K562 (cell line): Measurements from ENCODE around the gene SIRT4. TPM values are rescaled to one million over a fixed set of nuclear protein-coding genes. Genes with fewer than 3 reads are reported as not detected.

Source experiments
- BRD4 ChIP-seq: fragments of 200-600 bp; sonication (generic); IDR thresholded peaks from 2 replicates; pipeline ENCODE4 v1.6.1; 2017; ENCODE audit warnings: inconsistent platforms
- LEF1 ChIP-seq: fragments of 450-650 bp; IDR thresholded peaks from 2 replicates; pipeline ENCODE4 v1.6.1; 2016; ENCODE audit warnings: mild to moderate bottlenecking
- POU5F1 ChIP-seq: fragments of 150-350 bp; IDR thresholded peaks from 2 replicates; pipeline ENCODE4 v1.6.1; 2014; ENCODE audit warnings: borderline replicate concordance, low read length, low read depth, mild to moderate bottlenecking; ENCODE audit not compliant: partially characterized antibody
- RBBP5 ChIP-seq: fragments of 200-600 bp; sonication (generic); IDR thresholded peaks from 2 replicates; pipeline ENCODE4 v1.6.1; 2012; ENCODE audit warnings: borderline replicate concordance, mild to moderate bottlenecking, low read length, control low read depth, inconsistent platforms; ENCODE audit not compliant: insufficient read depth, poor library complexity, severe bottlenecking
- RBM14 ChIP-seq: fragments of 200-400 bp; formaldehyde crosslinking; IDR thresholded peaks from 2 replicates; pipeline ENCODE4 v1.6.1; 2018; ENCODE audit warnings: low read depth, mild to moderate bottlenecking, low read length, moderate library complexity, borderline replicate concordance; ENCODE audit not compliant: insufficient read depth
- ZNF41 ChIP-seq: fragments of 250-450 bp; sonication (Bioruptor Pico); conservative IDR thresholded peaks from 2 replicates; pipeline ENCODE4 v1.4.0; 2020; ENCODE audit warnings: mild to moderate bottlenecking
- ZNF75A ChIP-seq: fragments of 450-650 bp; formaldehyde crosslinking; IDR thresholded peaks from 2 replicates; pipeline ENCODE4 v1.4.0; 2020; ENCODE audit warnings: mild to moderate bottlenecking
- ZNF764 ChIP-seq: fragments of 250-450 bp; sonication (Bioruptor Pico); IDR thresholded peaks from 2 replicates; pipeline ENCODE4 v1.4.0; 2020; ENCODE audit warnings: low read depth, mild to moderate bottlenecking, moderate library complexity
- ZSCAN29 ChIP-seq: fragments of 450-650 bp; IDR thresholded peaks from 2 replicates; pipeline ENCODE4 v1.6.1; 2017
- polyA plus RNA-seq, 8 experiments: library from polyadenylated mRNA; depleted of rRNA in 4 of 8; stranded (reverse) in 5 of 8; unstranded in 3 of 8; fragments of >200 nt; fragmentation: Nextera tagmentation in 2 of 8; fragmentation: Illumina TruSeq in 1 of 8; extraction: Ambion mirVana in 2 of 8; extraction: Trizol in 1 of 8; gene quantifications; 2 replicates each; pipeline versions ENCODE4 v1.2.1 to v1.2.3, GENCODE V29; 2011 to 2014; ENCODE audit warnings: inconsistent platforms in 1 of 8, missing spikeins in 1 of 8
- total RNA-seq, 7 experiments: library from RNA; depleted of rRNA in 6 of 7; stranded (reverse); fragments of >200 nt in 6 of 7; fragmentation: Illumina TruSeq in 2 of 7; extraction: Trizol in 2 of 7; gene quantifications; 2 replicates each; pipeline versions ENCODE4 v1.2.1 to v1.2.3, GENCODE V29; 2011 to 2021; ENCODE audit warnings: low replicate concordance in 1 of 7
- TF ChIP-seq, protein P1 (sequence below): fragments of 450-650 bp; formaldehyde crosslinking; IDR thresholded peaks from 2 replicates; pipeline ENCODE4 v1.4.0; 2022; ENCODE audit warnings: missing genetic modification characterization
- TF ChIP-seq, protein P2 (sequence below): IDR thresholded peaks from 3 replicates; pipeline ENCODE4 v1.6.1; 2011; ENCODE audit warnings: borderline replicate concordance, mild to moderate bottlenecking; ENCODE audit not compliant: insufficient read length, insufficient read depth
- TF ChIP-seq, protein P3 (sequence below): fragments of 250-450 bp; sonication (Bioruptor Pico); IDR thresholded peaks from 2 replicates; pipeline ENCODE4 v1.4.0; 2020; ENCODE audit warnings: mild to moderate bottlenecking, moderate library complexity
- TF ChIP-seq, protein P4 (sequence below): fragments of 250-450 bp; sonication (Bioruptor Pico); IDR thresholded peaks from 2 replicates; pipeline ENCODE4 v1.8.0; 2022; ENCODE audit warnings: moderate library complexity, mild to moderate bottlenecking, inconsistent platforms
- TF ChIP-seq, protein P5 (sequence below): IDR thresholded peaks from 2 replicates; pipeline ENCODE4 v1.6.1; 2011; ENCODE audit not compliant: insufficient read length; ENCODE audit errors: extremely low read depth

The SIRT4 gene
- total and polyA plus RNA-seq, 9 of the 15 experiments (the other 6 are each of a cell fraction or from before 2014, with no cell fraction given): 0.86 to 5.2 (median 2.4) TPM

DNA sequence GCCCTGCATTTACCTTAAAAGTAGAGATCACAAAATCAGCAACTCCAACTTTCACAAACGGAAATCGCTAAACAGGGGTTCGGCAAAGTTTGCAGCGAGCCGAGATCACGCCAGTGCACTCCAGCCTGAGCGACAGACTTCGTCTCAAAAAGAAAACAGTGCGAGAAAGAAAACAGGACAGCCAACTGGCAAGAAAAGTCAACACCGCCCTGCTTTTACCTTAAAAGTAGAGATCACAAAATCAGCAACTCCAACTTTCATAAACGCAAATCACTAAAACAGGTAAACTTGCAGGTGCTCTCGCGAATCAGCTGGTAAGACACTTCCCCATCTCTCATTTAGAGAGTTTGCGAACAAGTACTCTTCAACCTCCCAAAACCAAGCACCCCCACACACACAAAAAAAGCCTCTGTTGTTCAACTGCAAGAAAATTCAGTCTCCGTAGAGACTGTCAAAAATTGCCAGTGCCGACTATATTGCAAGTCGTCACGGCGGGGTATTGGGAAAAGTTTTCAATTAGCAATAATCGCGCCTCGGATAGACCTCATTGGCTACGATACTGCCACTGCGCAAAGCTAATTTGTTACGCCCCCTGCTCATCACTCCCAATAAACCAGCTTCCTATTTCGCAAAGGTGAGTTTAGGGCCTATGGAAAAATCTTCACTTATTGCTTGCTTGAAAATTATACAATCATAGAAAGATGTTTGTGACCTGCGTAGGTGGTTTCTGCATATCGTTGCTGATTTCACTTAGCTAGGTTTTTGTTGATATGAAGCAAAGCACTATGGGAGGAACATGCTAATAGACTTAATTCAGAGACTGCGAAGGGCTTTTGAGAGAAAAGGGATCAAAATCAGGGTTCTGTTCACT lies 9.2 kb upstream of the SIRT4 start, which contains the start of gene RNU4-1 (continued):
- TF ChIP-seq, protein P1, sequence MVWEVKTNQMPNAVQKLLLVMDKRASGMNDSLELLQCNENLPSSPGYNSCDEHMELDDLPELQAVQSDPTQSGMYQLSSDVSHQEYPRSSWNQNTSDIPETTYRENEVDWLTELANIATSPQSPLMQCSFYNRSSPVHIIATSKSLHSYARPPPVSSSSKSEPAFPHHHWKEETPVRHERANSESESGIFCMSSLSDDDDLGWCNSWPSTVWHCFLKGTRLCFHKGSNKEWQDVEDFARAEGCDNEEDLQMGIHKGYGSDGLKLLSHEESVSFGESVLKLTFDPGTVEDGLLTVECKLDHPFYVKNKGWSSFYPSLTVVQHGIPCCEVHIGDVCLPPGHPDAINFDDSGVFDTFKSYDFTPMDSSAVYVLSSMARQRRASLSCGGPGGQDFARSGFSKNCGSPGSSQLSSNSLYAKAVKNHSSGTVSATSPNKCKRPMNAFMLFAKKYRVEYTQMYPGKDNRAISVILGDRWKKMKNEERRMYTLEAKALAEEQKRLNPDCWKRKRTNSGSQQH: peak; percentile 97
- no peak for TF ChIP-seq RBBP5
- TF ChIP-seq, protein P2, sequence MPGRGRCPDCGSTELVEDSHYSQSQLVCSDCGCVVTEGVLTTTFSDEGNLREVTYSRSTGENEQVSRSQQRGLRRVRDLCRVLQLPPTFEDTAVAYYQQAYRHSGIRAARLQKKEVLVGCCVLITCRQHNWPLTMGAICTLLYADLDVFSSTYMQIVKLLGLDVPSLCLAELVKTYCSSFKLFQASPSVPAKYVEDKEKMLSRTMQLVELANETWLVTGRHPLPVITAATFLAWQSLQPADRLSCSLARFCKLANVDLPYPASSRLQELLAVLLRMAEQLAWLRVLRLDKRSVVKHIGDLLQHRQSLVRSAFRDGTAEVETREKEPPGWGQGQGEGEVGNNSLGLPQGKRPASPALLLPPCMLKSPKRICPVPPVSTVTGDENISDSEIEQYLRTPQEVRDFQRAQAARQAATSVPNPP: no peak
- no peak for TF ChIP-seq ZNF75A (CRISPR knock-in tag)
- no peak for TF ChIP-seq RBM14
- no peak for TF ChIP-seq ZSCAN29
- TF ChIP-seq, protein P3, sequence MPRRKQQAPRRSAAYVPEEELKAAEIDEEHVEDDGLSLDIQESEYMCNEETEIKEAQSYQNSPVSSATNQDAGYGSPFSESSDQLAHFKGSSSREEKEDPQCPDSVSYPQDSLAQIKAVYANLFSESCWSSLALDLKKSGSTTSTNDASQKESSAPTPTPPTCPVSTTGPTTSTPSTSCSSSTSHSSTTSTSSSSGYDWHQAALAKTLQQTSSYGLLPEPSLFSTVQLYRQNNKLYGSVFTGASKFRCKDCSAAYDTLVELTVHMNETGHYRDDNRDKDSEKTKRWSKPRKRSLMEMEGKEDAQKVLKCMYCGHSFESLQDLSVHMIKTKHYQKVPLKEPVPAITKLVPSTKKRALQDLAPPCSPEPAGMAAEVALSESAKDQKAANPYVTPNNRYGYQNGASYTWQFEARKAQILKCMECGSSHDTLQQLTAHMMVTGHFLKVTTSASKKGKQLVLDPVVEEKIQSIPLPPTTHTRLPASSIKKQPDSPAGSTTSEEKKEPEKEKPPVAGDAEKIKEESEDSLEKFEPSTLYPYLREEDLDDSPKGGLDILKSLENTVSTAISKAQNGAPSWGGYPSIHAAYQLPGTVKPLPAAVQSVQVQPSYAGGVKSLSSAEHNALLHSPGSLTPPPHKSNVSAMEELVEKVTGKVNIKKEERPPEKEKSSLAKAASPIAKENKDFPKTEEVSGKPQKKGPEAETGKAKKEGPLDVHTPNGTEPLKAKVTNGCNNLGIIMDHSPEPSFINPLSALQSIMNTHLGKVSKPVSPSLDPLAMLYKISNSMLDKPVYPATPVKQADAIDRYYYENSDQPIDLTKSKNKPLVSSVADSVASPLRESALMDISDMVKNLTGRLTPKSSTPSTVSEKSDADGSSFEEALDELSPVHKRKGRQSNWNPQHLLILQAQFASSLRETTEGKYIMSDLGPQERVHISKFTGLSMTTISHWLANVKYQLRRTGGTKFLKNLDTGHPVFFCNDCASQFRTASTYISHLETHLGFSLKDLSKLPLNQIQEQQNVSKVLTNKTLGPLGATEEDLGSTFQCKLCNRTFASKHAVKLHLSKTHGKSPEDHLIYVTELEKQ: no peak
- TF ChIP-seq ZNF41: no peak
- TF ChIP-seq BRD4: 0 out of 2 replicates have a peak, but pooled peaks have one; percentile 7
- TF ChIP-seq, protein P4, sequence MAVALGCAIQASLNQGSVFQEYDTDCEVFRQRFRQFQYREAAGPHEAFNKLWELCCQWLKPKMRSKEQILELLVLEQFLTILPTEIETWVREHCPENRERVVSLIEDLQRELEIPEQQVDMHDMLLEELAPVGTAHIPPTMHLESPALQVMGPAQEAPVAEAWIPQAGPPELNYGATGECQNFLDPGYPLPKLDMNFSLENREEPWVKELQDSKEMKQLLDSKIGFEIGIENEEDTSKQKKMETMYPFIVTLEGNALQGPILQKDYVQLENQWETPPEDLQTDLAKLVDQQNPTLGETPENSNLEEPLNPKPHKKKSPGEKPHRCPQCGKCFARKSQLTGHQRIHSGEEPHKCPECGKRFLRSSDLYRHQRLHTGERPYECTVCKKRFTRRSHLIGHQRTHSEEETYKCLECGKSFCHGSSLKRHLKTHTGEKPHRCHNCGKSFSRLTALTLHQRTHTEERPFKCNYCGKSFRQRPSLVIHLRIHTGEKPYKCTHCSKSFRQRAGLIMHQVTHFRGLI (CRISPR knock-in tag): no peak
- peak; percentile 70; the same call in 1 of the 2 replicates for TF ChIP-seq LEF1
- 0 out of 2 replicates have a peak, but pooled peaks have one; percentile 3 for TF ChIP-seq ZNF764 (CRISPR knock-in tag)
- no peak for TF ChIP-seq POU5F1
- TF ChIP-seq, protein P5, sequence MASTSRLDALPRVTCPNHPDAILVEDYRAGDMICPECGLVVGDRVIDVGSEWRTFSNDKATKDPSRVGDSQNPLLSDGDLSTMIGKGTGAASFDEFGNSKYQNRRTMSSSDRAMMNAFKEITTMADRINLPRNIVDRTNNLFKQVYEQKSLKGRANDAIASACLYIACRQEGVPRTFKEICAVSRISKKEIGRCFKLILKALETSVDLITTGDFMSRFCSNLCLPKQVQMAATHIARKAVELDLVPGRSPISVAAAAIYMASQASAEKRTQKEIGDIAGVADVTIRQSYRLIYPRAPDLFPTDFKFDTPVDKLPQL: peak; percentile 99
